Head of caudate nucleus (tissue), 42 donors: Measurements from ENCODE around the gene ARHGAP42.

Experiments
- DNase-seq, 42 donors: peaks; one replicate each; pipeline versions ENCODE4 v3.0.0 to v3.0.0-alpha.2; 2020 to 2021; ENCODE audit warnings: mixed read lengths in 7 of 42
- intact Hi-C: fragments of 100-400 bp; cut with DNase I; formaldehyde crosslinking; loops from one replicate; pipeline ENCODE4 v1.15.0; 2022

Gene ARHGAP42

GRCh38 chr11:100918551-100919500 is 231.7 kb downstream of the ARHGAP42 start:
- intact Hi-C loops, result no loop called here
- peak in 1 of 42 donors; percentile 16 for DNase-seq

- no peak for DNase-seq
- intact Hi-C loops, result no loop called here
Measured at GRCh38 chr11:100920593-100920992, 233.5 kb downstream of the ARHGAP42 start.

GRCh38 chr11:100922121-100922520 is 235.0 kb downstream of the ARHGAP42 start:
- intact Hi-C loops, result no loop called here
- DNase-seq, result no peak

GRCh38 chr11:100923555-100923954 is 236.5 kb downstream of the ARHGAP42 start:
- no peak for DNase-seq
- intact Hi-C loops, result no loop called here

GRCh38 chr11:100925935-100926334 is 238.8 kb downstream of the ARHGAP42 start:
- intact Hi-C loops, result no loop called here
- no peak for DNase-seq

- no peak for DNase-seq
- intact Hi-C loops, result no loop called here
Measured at GRCh38 chr11:100927579-100927978, 240.5 kb downstream of the ARHGAP42 start.

GRCh38 chr11:100928426-100928825 is 241.3 kb downstream of the ARHGAP42 start:
- intact Hi-C loops, result no loop called here

GRCh38 chr11:100929377-100929776 is 242.3 kb downstream of the ARHGAP42 start:
- intact Hi-C loops, result no loop called here
- no peak for DNase-seq

More at GRCh38 chr11:100928426-100928825, 241.3 kb downstream of the ARHGAP42 start:
- DNase-seq, result no peak

GRCh38 chr11:100930185-100930778 is 243.2 kb downstream of the ARHGAP42 start:
- peak in 3 of 42 donors; percentile 5 to 63 (median 23) for DNase-seq
- intact Hi-C loops, result loop anchor here (5.0 to 10.0 kb wide), 2 partner anchors 245 to 353 kb away; partner anchors contain the start of gene ARHGAP42

- intact Hi-C loops, result loop anchor here (5.0 to 10.0 kb wide), 2 partner anchors 248 to 355 kb away; partner anchors contain the start of gene ARHGAP42
- DNase-seq, result no peak
Measured at GRCh38 chr11:100932474-100933100, 245.5 kb downstream of the ARHGAP42 start.

GRCh38 chr11:100936781-100937180 is 249.7 kb downstream of the ARHGAP42 start:
- intact Hi-C loops, result loop anchor here (10.0 kb wide), 1 partner anchor 252 kb away; the partner anchor contains the start of gene ARHGAP42

GRCh38 chr11:100939571-100939970 is 252.5 kb downstream of the ARHGAP42 start:
- no peak for DNase-seq
- intact Hi-C loops, result loop anchor here (10.0 kb wide), 1 partner anchor 255 kb away; the partner anchor contains the start of gene ARHGAP42

More at GRCh38 chr11:100936781-100937180, 249.7 kb downstream of the ARHGAP42 start:
- DNase-seq, result no peak

- intact Hi-C loops, result no loop called here
- DNase-seq, result no peak
Measured at GRCh38 chr11:100940111-100940510, 253.0 kb downstream of the ARHGAP42 start.

GRCh38 chr11:100941033-100941432 is 253.9 kb downstream of the ARHGAP42 start:
- intact Hi-C loops, result no loop called here
- no peak for DNase-seq

GRCh38 chr11:100942016-100942415 is 254.9 kb downstream of the ARHGAP42 start:
- no peak for DNase-seq
- intact Hi-C loops, result no loop called here

GRCh38 chr11:100948936-100949335 is 261.8 kb downstream of the ARHGAP42 start:
- intact Hi-C loops, result no loop called here

GRCh38 chr11:100949443-100949842 is 262.4 kb downstream of the ARHGAP42 start:
- DNase-seq, result no peak
- intact Hi-C loops, result no loop called here

More at GRCh38 chr11:100948936-100949335, 261.8 kb downstream of the ARHGAP42 start:
- DNase-seq, result no peak

- intact Hi-C loops, result no loop called here
- no peak for DNase-seq
Measured at GRCh38 chr11:100955318-100955717, 268.2 kb downstream of the ARHGAP42 start.

GRCh38 chr11:100956351-100956750 is 269.3 kb downstream of the ARHGAP42 start:
- intact Hi-C loops, result no loop called here

More at GRCh38 chr11:100956351-100956750, 269.3 kb downstream of the ARHGAP42 start:
- no peak for DNase-seq
